ENCODE results near the gene ANO2. TPM values are rescaled to one million over a fixed set of nuclear protein-coding genes. Genes with fewer than 3 reads are reported as not detected.

The ANO2 gene
- total RNA-seq, 2 donors from 2014 or later = 6.7 to 18.5 TPM

DNA sequence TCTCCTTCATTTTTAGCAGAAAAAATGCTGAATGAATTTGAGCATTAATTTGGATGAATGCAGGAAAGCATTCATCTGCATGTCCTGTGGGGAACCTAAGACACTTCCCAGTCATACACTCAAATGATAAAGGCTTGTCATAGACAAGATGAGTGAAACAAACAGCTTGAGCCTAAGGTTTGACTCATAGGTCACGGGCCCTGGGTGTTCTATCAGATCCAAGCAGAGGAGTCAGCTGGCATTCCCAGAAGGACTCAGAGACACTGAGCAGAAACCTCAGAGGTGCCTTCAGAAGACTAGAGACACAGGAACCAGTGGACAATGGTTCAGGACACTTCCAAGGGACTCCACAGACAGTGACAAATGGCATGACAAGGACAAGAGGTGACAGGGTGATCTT is 329.3 kb downstream of the ANO2 start:
- TF ChIP-seq, protein P1, sequence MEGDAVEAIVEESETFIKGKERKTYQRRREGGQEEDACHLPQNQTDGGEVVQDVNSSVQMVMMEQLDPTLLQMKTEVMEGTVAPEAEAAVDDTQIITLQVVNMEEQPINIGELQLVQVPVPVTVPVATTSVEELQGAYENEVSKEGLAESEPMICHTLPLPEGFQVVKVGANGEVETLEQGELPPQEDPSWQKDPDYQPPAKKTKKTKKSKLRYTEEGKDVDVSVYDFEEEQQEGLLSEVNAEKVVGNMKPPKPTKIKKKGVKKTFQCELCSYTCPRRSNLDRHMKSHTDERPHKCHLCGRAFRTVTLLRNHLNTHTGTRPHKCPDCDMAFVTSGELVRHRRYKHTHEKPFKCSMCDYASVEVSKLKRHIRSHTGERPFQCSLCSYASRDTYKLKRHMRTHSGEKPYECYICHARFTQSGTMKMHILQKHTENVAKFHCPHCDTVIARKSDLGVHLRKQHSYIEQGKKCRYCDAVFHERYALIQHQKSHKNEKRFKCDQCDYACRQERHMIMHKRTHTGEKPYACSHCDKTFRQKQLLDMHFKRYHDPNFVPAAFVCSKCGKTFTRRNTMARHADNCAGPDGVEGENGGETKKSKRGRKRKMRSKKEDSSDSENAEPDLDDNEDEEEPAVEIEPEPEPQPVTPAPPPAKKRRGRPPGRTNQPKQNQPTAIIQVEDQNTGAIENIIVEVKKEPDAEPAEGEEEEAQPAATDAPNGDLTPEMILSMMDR (IDR thresholded peaks at IDR 0.05) = no peak
- Histone ChIP-seq H3K9me3 (no peaks in the 10 kb centered on the region), H3K36me3 (no peaks in the 10 kb centered on the region), H3K4me1 (ENCODE audit: control insufficient read depth in 1 of 2, low read depth in 2 of 2) (peaks cover 0 to 56% of the 10 kb centered on the region in 2 donors), H3K27ac (no peak overlapping the region), H3K4me3 (no peak overlapping the region), H3K27me3 (replicated peaks; ENCODE audit: insufficient read depth) (no peaks in the 10 kb centered on the region)
- no peak for ATAC-seq (ENCODE audit: insufficient number of reproducible peaks, low FRiP score, low read depth)
- DNase-seq (ENCODE audit: low spot score) = no peak

DNA sequence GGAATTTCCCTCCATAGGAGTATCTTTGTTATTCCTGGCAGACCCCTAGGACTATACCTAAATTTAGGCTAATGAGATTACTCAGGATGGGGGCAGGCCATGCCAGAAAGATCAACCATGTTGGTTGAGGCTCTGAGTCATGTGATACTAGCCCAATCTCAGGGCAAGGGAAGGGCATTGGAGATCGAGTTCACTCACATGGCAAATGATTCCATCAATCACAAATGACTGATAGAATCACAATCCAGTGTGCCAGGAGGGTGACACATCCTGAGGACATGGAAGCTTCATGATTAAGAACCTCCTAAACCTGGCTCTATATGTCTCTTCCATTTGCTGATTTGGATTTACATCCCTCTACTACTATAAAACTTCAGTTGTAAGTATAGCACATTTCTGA is 330.8 kb downstream of the ANO2 start:
- H3K4me1 ChIP-seq (ENCODE audit: control insufficient read depth in 1 of 2, low read depth in 2 of 2) = peaks cover 0 to 41% of the 10 kb centered on the region in 2 donors
- DNase-seq (ENCODE audit: low spot score) (no peak), ATAC-seq (ENCODE audit: insufficient number of reproducible peaks, low FRiP score, low read depth) (no peak)
- TF ChIP-seq, protein P1 (IDR thresholded peaks at IDR 0.05) = no peak
- no peak overlapping the region for H3K4me3 ChIP-seq
- H3K9me3 ChIP-seq = no peaks in the 10 kb centered on the region
- no peaks in the 10 kb centered on the region for H3K36me3 ChIP-seq
- no peak overlapping the region for H3K27ac ChIP-seq
- H3K27me3 ChIP-seq (replicated peaks; ENCODE audit: insufficient read depth) = no peaks in the 10 kb centered on the region

DNA sequence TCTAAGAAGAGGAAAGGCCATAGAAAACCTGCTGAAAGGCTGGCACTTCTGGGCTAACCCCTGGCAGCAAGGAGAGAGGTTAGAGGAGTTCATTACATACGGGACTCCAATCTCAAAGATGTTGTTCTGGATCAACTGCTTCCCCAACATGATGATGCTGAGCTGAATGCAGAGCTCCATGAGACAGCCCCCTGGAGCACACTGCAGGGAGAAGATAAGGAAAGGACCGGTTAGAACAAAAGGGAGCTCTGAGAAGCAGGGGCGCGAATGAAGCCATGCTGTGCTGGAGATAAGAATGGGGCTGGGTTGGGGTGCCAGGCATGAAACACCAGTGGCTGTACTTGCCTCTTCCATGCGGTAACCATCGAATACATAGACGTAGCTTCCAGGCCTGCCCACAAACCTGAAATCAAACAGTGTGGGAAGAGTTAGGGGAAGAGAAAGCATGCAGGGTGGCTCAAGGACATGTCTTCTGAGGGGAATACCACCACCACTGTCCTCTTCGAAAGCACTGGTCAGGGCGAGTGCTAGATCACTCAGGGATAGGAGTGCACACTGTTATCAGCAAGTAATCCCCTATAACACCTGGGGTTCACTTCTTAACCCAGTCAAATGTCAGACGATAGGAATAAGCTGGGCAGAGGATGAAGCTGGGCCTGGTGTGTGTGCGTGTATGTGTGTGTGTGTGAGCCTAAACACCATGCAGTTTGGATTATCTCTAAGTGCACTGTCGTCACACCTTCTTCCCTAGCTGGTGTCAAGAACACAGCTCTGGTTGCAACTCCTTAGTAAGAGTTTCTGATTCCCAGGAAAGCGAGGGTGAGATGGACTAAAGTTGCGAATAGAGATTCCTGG is 332.3 kb downstream of the ANO2 start:
- ATAC-seq (ENCODE audit: insufficient number of reproducible peaks, low FRiP score, low read depth) = no peak
- H3K4me1 ChIP-seq (ENCODE audit: control insufficient read depth in 1 of 2, low read depth in 2 of 2) = peaks cover 0 to 33% of the 10 kb centered on the region in 2 donors
- TF ChIP-seq, protein P1 (IDR thresholded peaks at IDR 0.05) = no peak
- no peaks in the 10 kb centered on the region for H3K9me3 ChIP-seq
- no peak for DNase-seq (ENCODE audit: low spot score)
- H3K27ac ChIP-seq = no peak overlapping the region
- H3K27me3 ChIP-seq (replicated peaks; ENCODE audit: insufficient read depth) = no peaks in the 10 kb centered on the region
- H3K36me3 ChIP-seq = no peaks in the 10 kb centered on the region
- H3K4me3 ChIP-seq = no peak overlapping the region

DNA sequence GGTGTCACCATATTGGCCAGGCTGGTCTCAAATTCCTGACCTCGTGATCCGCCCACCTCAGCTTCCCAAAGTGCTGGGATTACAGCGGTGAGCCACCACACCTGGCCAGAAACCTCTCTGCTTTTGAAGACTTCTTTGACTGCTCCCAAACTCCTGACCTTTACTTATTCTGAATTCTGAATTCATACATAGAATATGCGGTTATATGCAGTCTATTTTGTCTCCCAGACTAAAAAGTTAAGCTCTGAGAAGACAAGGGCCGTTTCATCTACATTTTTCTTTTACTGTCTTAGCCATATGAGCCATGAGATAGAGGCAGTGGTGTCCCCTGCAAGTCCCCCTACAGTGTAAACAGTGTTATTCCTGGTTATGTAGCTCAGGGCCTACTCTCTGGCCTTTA is 333.9 kb downstream of the ANO2 start:
- H3K9me3 ChIP-seq = no peaks in the 10 kb centered on the region

DNA sequence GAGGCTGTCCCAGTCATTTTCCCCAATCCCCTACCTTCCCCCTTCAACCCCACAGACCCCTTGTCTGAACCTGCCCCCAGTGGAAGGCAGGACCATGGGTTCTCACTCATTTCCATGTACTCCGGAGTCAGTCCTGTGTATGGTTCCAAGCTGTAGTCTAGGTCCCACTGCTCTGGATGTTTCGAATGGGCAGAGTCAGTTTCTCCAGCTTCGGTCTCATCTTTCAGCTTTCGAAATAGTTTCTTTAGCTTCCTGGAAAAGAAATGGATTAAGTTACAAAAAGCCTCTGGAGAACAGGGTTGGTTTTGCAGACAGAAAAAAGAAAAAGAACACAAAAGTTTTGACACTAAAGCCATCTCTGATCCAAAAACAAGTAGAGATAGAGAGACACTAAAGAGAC is 345.7 kb downstream of the ANO2 start:
- ATAC-seq (ENCODE audit: insufficient number of reproducible peaks, low FRiP score, low read depth) = no peak
- Histone ChIP-seq H3K36me3 (no peaks in the 10 kb centered on the region), H3K27me3 (replicated peaks; ENCODE audit: insufficient read depth) (no peaks in the 10 kb centered on the region), H3K27ac (no peak overlapping the region), H3K4me3 (no peak overlapping the region), H3K4me1 (ENCODE audit: control insufficient read depth in 1 of 2, low read depth in 2 of 2) (no peaks in the 10 kb centered on the region), H3K9me3 (no peaks in the 10 kb centered on the region)
- TF ChIP-seq, protein P1 (IDR thresholded peaks at IDR 0.05) = no peak
- no peak for DNase-seq (ENCODE audit: low spot score)

More for the DNA sequence above, 333.9 kb downstream of the ANO2 start:
- H3K4me1 ChIP-seq (ENCODE audit: control insufficient read depth in 1 of 2, low read depth in 2 of 2) = peaks cover 0 to 33% of the 10 kb centered on the region in 2 donors
- no peaks in the 10 kb centered on the region for H3K27me3 ChIP-seq (replicated peaks; ENCODE audit: insufficient read depth)
- H3K27ac ChIP-seq = no peak overlapping the region
- DNase-seq (ENCODE audit: low spot score) = no peak
- H3K4me3 ChIP-seq = no peak overlapping the region
- ATAC-seq (ENCODE audit: insufficient number of reproducible peaks, low FRiP score, low read depth) = no peak
- TF ChIP-seq, protein P1 (IDR thresholded peaks at IDR 0.05) = no peak
- no peaks in the 10 kb centered on the region for H3K36me3 ChIP-seq

All from thoracic aorta (tissue), 2 donors.